Endothelial cell (in vitro differentiated cells): ENCODE results near the gene SAMD4B. TPM values are rescaled to one million over a fixed set of nuclear protein-coding genes. Genes with fewer than 3 reads are reported as not detected.
A peak's percentile ranks its signal among the peaks of the same experiment; 100 is the strongest.

Experiments
- DNase-seq: peaks from one replicate; pipeline ENCODE4 v3.0.0; 2021; ENCODE audit warnings: low spot score
- H3K27ac Mint-ChIP-seq: one replicate; pipeline ENCODE4 v1.8.0; 2021; ENCODE audit warnings: mixed read lengths, inconsistent platforms; ENCODE audit not compliant: unreplicated experiment
- H3K27me3 Mint-ChIP-seq: one replicate; pipeline ENCODE4 v1.8.0; 2021; ENCODE audit warnings: mild to moderate bottlenecking, moderate library complexity, mixed read lengths, inconsistent platforms; ENCODE audit not compliant: unreplicated experiment
- H3K36me3 Mint-ChIP-seq: one replicate; pipeline ENCODE4 v1.8.0; 2021; ENCODE audit warnings: mild to moderate bottlenecking, low read depth, mixed read lengths, inconsistent platforms; ENCODE audit not compliant: unreplicated experiment
- H3K4me1 Mint-ChIP-seq: one replicate; pipeline ENCODE4 v1.8.0; 2021; ENCODE audit warnings: mild to moderate bottlenecking, mixed read lengths, inconsistent platforms; ENCODE audit not compliant: unreplicated experiment
- H3K4me3 Mint-ChIP-seq: one replicate; pipeline ENCODE4 v1.8.0; 2021; ENCODE audit warnings: mild to moderate bottlenecking, mixed read lengths, inconsistent platforms; ENCODE audit not compliant: unreplicated experiment
- H3K9me3 Mint-ChIP-seq: one replicate; pipeline ENCODE4 v1.8.0; 2021; ENCODE audit warnings: mixed read lengths, inconsistent platforms; ENCODE audit not compliant: unreplicated experiment
- CTCF ChIP-seq: fragments of 200-600 bp; sonication (generic); IDR thresholded peaks from one replicate; pipeline ENCODE4 v1.5.0; 2021; ENCODE audit warnings: antibody characterized with exemption; ENCODE audit not compliant: unreplicated experiment
- total RNA-seq: library from RNA; stranded (reverse); fragmentation: NEBNext Ultra II Directional; extraction: Animal tissue kit (Norgen Biotek cat#: 25700); gene quantifications from one replicate; pipeline ENCODE4 v1.2.1, GENCODE V29; 2021; ENCODE audit not compliant: unreplicated experiment

SAMD4B gene
- total RNA-seq, 1 donor from 2014 or later, result 127 TPM

DNA sequence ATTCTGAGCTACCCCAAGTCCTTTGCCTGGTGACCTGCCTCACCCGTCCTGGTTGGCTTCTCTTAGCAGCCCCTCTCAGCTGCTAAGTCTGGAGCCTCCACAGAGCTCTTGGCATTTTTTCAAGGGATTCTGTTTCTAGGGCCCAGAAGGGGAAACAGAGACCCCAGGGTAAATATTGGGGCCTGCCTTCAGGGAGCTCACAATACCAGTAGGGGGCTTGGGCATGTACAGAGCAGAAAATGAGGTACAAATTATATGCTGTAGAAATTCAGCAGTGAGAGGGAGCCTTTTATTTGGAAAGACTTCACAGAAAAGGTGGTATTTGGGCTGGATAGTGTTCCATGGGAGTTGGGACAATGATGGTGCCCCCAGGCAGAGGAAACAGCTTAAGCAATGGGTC lies 3.7 kb downstream of the SAMD4B start:
- Mint-ChIP-seq H3K4me3 (no peak overlapping the region), H3K27me3 (peaks cover 20% of the 10 kb centered on the region), H3K36me3 (peaks cover 29% of the 10 kb centered on the region), H3K9me3 (no peaks in the 10 kb centered on the region), H3K27ac (no peak overlapping the region), H3K4me1 (peaks cover 32% of the 10 kb centered on the region)
- no peak for DNase-seq
- no peak for TF ChIP-seq CTCF

DNA sequence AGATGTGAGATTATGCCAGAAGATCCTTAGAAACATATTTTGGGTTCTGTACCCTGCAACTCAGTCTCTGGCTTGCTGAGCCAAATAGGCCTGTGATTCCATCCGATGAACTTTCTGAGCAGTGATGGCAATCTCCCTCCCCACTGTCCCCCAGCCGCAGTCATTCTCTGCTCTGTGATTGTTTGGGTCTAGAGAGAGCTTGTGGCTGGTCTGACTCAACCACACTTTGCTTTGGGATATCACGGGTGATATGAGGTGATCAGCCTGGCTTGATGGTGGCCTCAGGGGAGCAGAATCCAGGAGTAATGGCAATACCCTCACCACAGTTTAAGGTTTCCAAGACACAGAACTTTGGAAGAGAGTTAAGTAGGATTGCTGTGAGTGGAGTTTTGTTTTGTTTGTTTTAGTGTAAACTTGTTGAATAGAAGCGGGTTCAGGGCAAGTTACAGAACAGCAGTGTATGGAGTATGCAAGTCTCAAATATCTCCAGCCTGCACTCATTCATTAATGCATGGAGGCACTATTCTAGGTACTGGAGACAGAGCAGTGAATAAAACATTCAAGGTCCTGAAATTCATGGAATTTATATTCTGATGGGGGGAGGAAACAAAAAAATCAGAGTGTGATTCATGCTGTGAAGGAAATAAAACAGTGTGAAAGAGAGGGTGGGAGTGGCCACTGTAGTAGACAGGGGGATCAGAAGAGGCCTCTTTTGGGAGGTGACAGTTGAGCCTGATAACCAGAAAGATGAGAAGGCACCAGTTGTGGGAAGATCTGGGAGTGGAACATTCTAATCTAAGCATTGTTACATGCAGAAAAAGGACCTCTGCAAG lies 5.3 kb downstream of the SAMD4B start:
- peaks cover 24% of the 10 kb centered on the region for H3K4me1 Mint-ChIP-seq
- TF ChIP-seq CTCF, result no peak
- H3K36me3 Mint-ChIP-seq, result peaks cover 29% of the 10 kb centered on the region
- peaks cover 16% of the 10 kb centered on the region for H3K27me3 Mint-ChIP-seq
- no peak for DNase-seq
- H3K27ac Mint-ChIP-seq, result no peak overlapping the region
- H3K4me3 Mint-ChIP-seq, result peak overlapping the region; percentile 2
- H3K9me3 Mint-ChIP-seq, result no peaks in the 10 kb centered on the region

DNA sequence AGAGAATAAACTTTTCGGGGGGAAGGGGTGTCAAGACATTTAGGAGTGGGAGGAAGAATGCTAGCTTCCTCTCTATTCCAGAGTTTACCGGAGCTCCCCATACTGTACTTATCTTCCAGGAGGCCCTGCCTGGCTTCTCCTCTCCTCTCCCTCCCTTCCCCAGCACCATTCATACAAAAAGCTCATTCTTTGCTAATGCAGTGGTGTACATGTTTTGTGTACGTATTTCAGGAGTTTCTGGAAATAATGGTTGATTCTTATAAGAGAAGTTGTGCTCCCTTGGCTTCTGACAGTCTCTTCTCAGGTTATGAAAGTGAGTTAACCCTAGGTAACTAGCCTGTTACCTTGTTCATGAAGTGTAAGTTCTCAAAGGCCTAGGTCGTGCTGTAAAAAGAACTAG lies 7.1 kb downstream of the SAMD4B start:
- peaks cover 5% of the 10 kb centered on the region for H3K27me3 Mint-ChIP-seq
- no peak overlapping the region for H3K4me3 Mint-ChIP-seq
- no peak for DNase-seq
- no peak for TF ChIP-seq CTCF
- H3K36me3 Mint-ChIP-seq, result peaks cover 30% of the 10 kb centered on the region
- H3K9me3 Mint-ChIP-seq, result no peaks in the 10 kb centered on the region
- peaks cover 10% of the 10 kb centered on the region for H3K4me1 Mint-ChIP-seq
- no peak overlapping the region for H3K27ac Mint-ChIP-seq

- DNase-seq, result no peak
- no peak overlapping the region for H3K4me3 Mint-ChIP-seq
- no peak for TF ChIP-seq CTCF
These were observed 7.9 kb downstream of the SAMD4B start for GRCh38 chr19:39350156-39350555.

GRCh38 chr19:39351537-39352064 lies 9.4 kb downstream of the SAMD4B start:
- peaks cover 35% of the 10 kb centered on the region for H3K36me3 Mint-ChIP-seq
- H3K27ac Mint-ChIP-seq, result no peak overlapping the region
- no peak for DNase-seq
- H3K9me3 Mint-ChIP-seq, result no peaks in the 10 kb centered on the region
- H3K27me3 Mint-ChIP-seq, result no peaks in the 10 kb centered on the region
- no peak for TF ChIP-seq CTCF
- no peaks in the 10 kb centered on the region for H3K4me1 Mint-ChIP-seq
- no peak overlapping the region for H3K4me3 Mint-ChIP-seq

More at GRCh38 chr19:39350156-39350555, 7.9 kb downstream of the SAMD4B start:
- H3K36me3 Mint-ChIP-seq, result peaks cover 30% of the 10 kb centered on the region
- H3K27me3 Mint-ChIP-seq, result peaks cover 3% of the 10 kb centered on the region
- H3K27ac Mint-ChIP-seq, result no peak overlapping the region
- H3K4me1 Mint-ChIP-seq, result peaks cover 3% of the 10 kb centered on the region
- H3K9me3 Mint-ChIP-seq, result no peaks in the 10 kb centered on the region
